Glutamatergic neuron (in vitro differentiated cells): Measurements from ENCODE around the gene SERPINA9. TPM values are rescaled to one million over a fixed set of nuclear protein-coding genes. Genes with fewer than 3 reads are reported as not detected.

Source experiments
- DNase-seq: peaks from one replicate; pipeline ENCODE4 v3.0.0; 2022
- H3K27ac Mint-ChIP-seq: one replicate; pipeline ENCODE4 v1.8.0; 2020; ENCODE audit warnings: mild to moderate bottlenecking, mixed read lengths, inconsistent platforms; ENCODE audit not compliant: unreplicated experiment
- H3K27me3 Mint-ChIP-seq: one replicate; pipeline ENCODE4 v1.8.0; 2020; ENCODE audit warnings: mild to moderate bottlenecking, moderate library complexity, mixed read lengths, inconsistent platforms; ENCODE audit not compliant: unreplicated experiment
- H3K36me3 Mint-ChIP-seq: one replicate; pipeline ENCODE4 v1.8.0; 2020; ENCODE audit warnings: mild to moderate bottlenecking, mixed read lengths, inconsistent platforms; ENCODE audit not compliant: unreplicated experiment
- H3K4me1 Mint-ChIP-seq: one replicate; pipeline ENCODE4 v1.8.0; 2020; ENCODE audit warnings: mild to moderate bottlenecking, low read depth, mixed read lengths, inconsistent platforms; ENCODE audit not compliant: unreplicated experiment
- H3K4me3 Mint-ChIP-seq: one replicate; pipeline ENCODE4 v1.8.0; 2020; ENCODE audit warnings: mild to moderate bottlenecking, mixed read lengths, inconsistent platforms; ENCODE audit not compliant: unreplicated experiment
- H3K9me3 Mint-ChIP-seq: one replicate; pipeline ENCODE4 v1.8.0; 2020; ENCODE audit warnings: mild to moderate bottlenecking, moderate library complexity, mixed read lengths, inconsistent platforms; ENCODE audit not compliant: unreplicated experiment
- total RNA-seq: library from RNA; stranded (reverse); fragmentation: NEBNext Ultra II Directional; extraction: Animal tissue kit (Norgen Biotek cat#: 25700); gene quantifications from one replicate; pipeline ENCODE4 v1.2.1, GENCODE V29; 2021; ENCODE audit not compliant: unreplicated experiment
- TF ChIP-seq, protein P1 (sequence below): fragments of 200-600 bp; sonication (generic); IDR thresholded peaks from one replicate; pipeline ENCODE4 v1.5.0; 2021; ENCODE audit not compliant: partially characterized antibody, unreplicated experiment

Gene SERPINA9
- total RNA-seq, 1 donor from 2014 or later = not detected

DNA sequence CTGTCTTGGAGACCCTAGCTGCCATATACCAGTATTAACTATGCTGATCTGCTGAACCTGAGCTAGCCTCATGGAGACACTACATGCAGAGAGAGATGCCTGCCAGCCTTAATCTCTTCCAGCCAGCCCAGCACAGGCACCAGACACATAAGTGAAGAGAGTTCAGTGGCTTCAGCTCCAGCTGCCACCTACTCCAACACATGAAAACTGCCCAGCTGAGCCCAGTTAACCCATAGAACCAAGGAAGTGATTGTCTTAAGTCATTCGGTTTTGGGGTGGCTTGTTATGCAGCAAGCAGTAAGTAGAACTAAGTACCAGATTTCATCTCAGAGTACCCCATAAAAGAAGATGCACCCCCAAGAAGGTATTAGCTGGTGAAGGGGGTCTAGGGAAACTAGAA is 31.0 kb downstream of the SERPINA9 start:
- Mint-ChIP-seq H3K4me3 (no peak overlapping the region), H3K27ac (no peak overlapping the region), H3K27me3 (peaks cover 6% of the 10 kb centered on the region), H3K4me1 (peaks cover 1% of the 10 kb centered on the region), H3K36me3 (peaks cover 4% of the 10 kb centered on the region), H3K9me3 (no peaks in the 10 kb centered on the region)
- TF ChIP-seq, protein P1, sequence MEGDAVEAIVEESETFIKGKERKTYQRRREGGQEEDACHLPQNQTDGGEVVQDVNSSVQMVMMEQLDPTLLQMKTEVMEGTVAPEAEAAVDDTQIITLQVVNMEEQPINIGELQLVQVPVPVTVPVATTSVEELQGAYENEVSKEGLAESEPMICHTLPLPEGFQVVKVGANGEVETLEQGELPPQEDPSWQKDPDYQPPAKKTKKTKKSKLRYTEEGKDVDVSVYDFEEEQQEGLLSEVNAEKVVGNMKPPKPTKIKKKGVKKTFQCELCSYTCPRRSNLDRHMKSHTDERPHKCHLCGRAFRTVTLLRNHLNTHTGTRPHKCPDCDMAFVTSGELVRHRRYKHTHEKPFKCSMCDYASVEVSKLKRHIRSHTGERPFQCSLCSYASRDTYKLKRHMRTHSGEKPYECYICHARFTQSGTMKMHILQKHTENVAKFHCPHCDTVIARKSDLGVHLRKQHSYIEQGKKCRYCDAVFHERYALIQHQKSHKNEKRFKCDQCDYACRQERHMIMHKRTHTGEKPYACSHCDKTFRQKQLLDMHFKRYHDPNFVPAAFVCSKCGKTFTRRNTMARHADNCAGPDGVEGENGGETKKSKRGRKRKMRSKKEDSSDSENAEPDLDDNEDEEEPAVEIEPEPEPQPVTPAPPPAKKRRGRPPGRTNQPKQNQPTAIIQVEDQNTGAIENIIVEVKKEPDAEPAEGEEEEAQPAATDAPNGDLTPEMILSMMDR = no peak
- no peak for DNase-seq

DNA sequence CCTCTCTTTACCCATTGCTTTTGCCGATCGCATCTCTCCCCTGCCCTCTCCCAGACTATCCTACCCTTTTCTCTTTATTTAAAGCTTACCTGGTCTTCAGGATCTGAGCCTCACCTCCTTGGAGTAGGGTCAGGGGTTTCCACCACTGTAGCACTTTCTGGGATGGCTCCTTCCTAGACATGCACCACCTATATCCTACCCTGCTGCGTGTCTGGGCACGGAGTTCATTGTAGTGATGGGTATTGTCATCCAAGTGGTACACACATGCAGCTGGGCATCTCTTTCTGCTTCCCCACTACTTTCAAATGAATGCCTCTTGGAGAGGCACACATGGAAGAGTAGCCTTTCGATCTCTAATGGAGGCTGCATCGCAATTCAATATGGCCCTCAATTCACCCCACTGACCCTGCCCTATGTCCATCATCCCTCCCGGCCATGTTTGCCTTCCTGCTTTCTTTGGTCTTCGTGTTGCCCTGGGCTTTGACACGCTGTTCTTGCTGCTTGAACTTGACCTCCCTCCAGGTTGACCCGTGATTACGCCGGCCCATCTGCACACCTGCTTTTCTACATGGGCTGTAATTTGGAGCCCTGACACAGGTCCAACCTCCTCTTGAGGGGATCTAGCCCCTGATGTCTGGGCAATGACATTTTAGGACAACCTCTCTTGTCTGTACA is 34.3 kb downstream of the SERPINA9 start:
- Mint-ChIP-seq H3K27me3 (peaks cover 2% of the 10 kb centered on the region), H3K36me3 (no peaks in the 10 kb centered on the region), H3K9me3 (no peaks in the 10 kb centered on the region), H3K27ac (no peak overlapping the region), H3K4me1 (no peaks in the 10 kb centered on the region), H3K4me3 (no peak overlapping the region)
- TF ChIP-seq, protein P1 = no peak
- no peak for DNase-seq

DNA sequence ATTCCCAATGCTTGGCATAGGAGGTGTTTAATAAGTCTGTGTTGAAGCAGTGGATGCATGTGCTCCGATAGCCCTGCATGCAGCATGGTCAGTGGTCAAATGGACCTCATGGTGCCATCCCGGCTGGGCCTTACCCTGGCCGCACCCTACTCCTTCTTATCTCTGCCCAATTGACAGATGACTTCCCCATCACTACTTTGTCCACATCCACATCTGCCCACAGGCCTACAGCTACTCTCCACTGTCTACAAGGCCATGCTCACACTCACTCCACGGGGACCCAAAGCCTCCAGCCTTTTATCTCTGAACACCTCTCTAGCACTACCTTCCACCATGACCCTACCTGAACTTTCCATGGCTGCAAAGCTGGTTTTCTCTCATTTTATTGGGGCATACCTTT is 34.9 kb downstream of the SERPINA9 start:
- H3K9me3 Mint-ChIP-seq = no peaks in the 10 kb centered on the region
- H3K27ac Mint-ChIP-seq = no peak overlapping the region
- H3K27me3 Mint-ChIP-seq = peaks cover 2% of the 10 kb centered on the region
- no peak overlapping the region for H3K4me3 Mint-ChIP-seq
- TF ChIP-seq, protein P1 = no peak
- no peak for DNase-seq
- no peaks in the 10 kb centered on the region for H3K4me1 Mint-ChIP-seq
- H3K36me3 Mint-ChIP-seq = no peaks in the 10 kb centered on the region

DNA sequence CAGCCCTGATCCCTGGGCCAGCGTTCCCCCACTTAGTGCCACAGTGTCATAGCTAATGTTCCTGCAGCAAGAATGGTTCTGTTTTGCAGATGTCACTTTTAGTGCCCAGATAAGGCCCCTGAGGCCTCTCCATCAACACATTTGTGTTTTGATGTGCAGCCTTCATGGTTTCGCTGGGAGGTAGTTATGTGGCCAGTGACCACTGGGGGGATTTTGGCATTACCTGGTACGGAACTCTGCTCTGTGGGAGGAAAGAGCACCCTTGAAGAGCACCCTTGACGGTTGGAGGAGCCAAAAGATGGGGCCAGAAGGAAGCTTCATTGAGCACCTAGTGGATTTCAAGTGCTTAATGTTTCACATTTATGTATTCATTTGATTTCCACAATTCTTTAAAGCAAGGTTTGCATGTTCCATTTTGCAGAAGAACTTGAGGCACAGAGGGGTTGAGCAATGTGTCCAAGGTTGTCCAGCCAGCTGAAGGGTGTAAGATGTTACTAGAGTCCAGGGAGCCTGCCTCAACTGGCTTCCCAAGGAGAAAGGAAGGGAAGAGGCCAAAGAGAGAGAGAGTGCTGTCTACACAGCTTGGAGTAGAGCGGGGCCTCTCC is 36.4 kb downstream of the SERPINA9 start:
- Mint-ChIP-seq H3K27ac (no peak overlapping the region), H3K9me3 (no peaks in the 10 kb centered on the region), H3K36me3 (no peaks in the 10 kb centered on the region), H3K4me3 (no peak overlapping the region), H3K4me1 (no peaks in the 10 kb centered on the region), H3K27me3 (peaks cover 2% of the 10 kb centered on the region)
- TF ChIP-seq, protein P1 = no peak
- DNase-seq = no peak

DNA sequence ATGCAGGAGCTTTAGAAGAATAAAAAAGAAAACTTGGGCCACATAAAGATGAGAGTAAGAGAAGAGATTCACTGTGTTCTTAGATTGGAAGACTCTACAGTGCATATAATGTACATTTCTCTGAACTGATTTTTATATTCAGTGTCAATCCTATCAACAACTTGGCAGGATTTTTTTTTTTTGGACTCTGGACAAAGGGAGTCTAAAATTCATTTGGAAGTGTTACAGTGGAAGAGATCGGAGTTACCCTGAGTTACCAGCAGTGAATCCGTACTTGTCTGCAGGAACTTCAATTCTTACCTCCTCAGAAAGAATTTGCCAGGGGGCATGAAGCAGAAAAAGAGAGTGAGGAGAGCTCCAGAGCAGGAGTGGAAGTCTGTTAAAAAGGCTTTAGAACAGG is 47.4 kb downstream of the SERPINA9 start:
- Mint-ChIP-seq H3K9me3 (peaks cover 2% of the 10 kb centered on the region), H3K27ac (no peak overlapping the region), H3K27me3 (no peaks in the 10 kb centered on the region), H3K4me3 (no peak overlapping the region), H3K36me3 (no peaks in the 10 kb centered on the region), H3K4me1 (no peaks in the 10 kb centered on the region)
- DNase-seq = no peak
- TF ChIP-seq, protein P1 = no peak
